Prostate gland (tissue), 2 donors: ENCODE measurements around the gene SRRM2. TPM values are rescaled to one million over a fixed set of nuclear protein-coding genes. Genes with fewer than 3 reads are reported as not detected.

ENCODE experiments used
- DNase-seq: peaks from one replicate; pipeline ENCODE4 v3.0.0-alpha.2; 2019; ENCODE audit warnings: low spot score
- H3K27ac ChIP-seq, 2 donors: fragments of 200-600 bp; sonication (generic); 2 replicates each; pipeline ENCODE4 v1.5.1; 2017 to 2019
- H3K27me3 ChIP-seq: fragments of 200-600 bp; sonication (generic); replicated peaks from 2 replicates; pipeline ENCODE4 v1.5.1; 2019; ENCODE audit not compliant: insufficient read depth
- H3K36me3 ChIP-seq, 2 donors: fragments of 200-600 bp; sonication (generic); 1 replicate in 1 of 2; 2 replicates in 1 of 2; pipeline versions ENCODE4 v1.5.1 to v1.8.1; 2017 to 2019
- H3K4me1 ChIP-seq: fragments of 200-600 bp; sonication (generic); replicated peaks from 2 replicates; pipeline ENCODE4 v1.5.1; 2019
- H3K4me3 ChIP-seq, 2 donors: fragments of 200-600 bp; sonication (generic); 2 replicates each; pipeline ENCODE4 v1.5.1; 2017 to 2019
- H3K9me3 ChIP-seq: fragments of 200-600 bp; sonication (generic); 2 replicates; pipeline ENCODE4 v1.5.1; 2017
- POLR2A ChIP-seq: fragments of 450-650 bp; IDR thresholded peaks from one replicate; pipeline ENCODE4 v1.6.1; 2016; ENCODE audit warnings: antibody characterized with exemption, mild to moderate bottlenecking
- POLR2AphosphoS5 ChIP-seq: sonication (generic); formaldehyde crosslinking; IDR thresholded peaks from one replicate; pipeline ENCODE4 v1.6.1; 2017; ENCODE audit warnings: antibody characterized with exemption
- WGBS: methylation state at CpG from one replicate; pipeline ENCODE4 v1.1.5; 2018; 5-methylcytosine and 5-hydroxymethylcytosine counted together
- intact Hi-C: fragments of 100-400 bp; cut with DNase I; formaldehyde crosslinking; loops from one replicate; pipeline ENCODE4 v1.14.2; 2022
- total RNA-seq, 2 donors: library from RNA; depleted of rRNA; stranded (reverse); fragments of >200 nt; gene quantifications; one replicate each; pipeline ENCODE4 v1.1.0, GENCODE V29; 2016
- TF ChIP-seq, protein P1 (sequence below), 4 experiments: fragments of 200-600 bp in 2 of 4; fragments of 450-650 bp in 2 of 4; sonication (generic) in 2 of 4; IDR thresholded peaks; 1 replicate in 3 of 4; 2 replicates in 1 of 4; pipeline ENCODE4 v1.5.1; 2016 to 2019; ENCODE audit warnings: antibody characterized with exemption in 4 of 4, mild to moderate bottlenecking in 2 of 4, moderate library complexity in 2 of 4

SRRM2 gene
- total RNA-seq, 2 donors from 2014 or later: 287 to 714 TPM

DNA sequence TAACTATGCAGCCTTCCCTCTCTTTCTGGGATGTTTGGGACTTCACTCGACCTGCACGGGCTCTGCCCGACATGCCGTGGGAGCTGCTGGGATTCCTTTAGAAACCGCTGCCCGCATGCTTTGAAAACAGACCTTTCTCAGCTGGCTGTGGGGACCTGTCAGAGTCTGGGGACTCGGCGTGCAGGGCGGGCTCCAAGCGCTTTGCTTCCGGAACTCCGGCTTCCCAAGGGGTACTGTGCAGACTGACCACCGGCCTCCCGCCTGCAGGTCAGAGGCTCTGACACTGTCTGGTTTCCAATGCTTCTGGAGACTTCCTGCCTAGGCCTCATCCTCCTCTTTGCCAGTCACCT, 44.2 kb upstream of the SRRM2 start:
- Histone ChIP-seq H3K9me3 (no peaks in the 10 kb centered on the region), H3K27me3 (no peaks in the 10 kb centered on the region), H3K4me3 (no peak overlapping the region), H3K36me3 (no peaks in the 10 kb centered on the region), H3K4me1 (no peaks in the 10 kb centered on the region), H3K27ac (no peak overlapping the region)
- TF ChIP-seq POLR2AphosphoS5 (no peak), POLR2A (no peak)
- TF ChIP-seq, protein P1, sequence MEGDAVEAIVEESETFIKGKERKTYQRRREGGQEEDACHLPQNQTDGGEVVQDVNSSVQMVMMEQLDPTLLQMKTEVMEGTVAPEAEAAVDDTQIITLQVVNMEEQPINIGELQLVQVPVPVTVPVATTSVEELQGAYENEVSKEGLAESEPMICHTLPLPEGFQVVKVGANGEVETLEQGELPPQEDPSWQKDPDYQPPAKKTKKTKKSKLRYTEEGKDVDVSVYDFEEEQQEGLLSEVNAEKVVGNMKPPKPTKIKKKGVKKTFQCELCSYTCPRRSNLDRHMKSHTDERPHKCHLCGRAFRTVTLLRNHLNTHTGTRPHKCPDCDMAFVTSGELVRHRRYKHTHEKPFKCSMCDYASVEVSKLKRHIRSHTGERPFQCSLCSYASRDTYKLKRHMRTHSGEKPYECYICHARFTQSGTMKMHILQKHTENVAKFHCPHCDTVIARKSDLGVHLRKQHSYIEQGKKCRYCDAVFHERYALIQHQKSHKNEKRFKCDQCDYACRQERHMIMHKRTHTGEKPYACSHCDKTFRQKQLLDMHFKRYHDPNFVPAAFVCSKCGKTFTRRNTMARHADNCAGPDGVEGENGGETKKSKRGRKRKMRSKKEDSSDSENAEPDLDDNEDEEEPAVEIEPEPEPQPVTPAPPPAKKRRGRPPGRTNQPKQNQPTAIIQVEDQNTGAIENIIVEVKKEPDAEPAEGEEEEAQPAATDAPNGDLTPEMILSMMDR (IDR thresholded peaks at IDR 0.05): no peak
- DNase-seq: no peak
- intact Hi-C loops: loop anchor here (10.0 kb wide), 1 partner anchor 343 kb away; no protein-coding TSS in a partner anchor
- 93% methylated on average over 14 of the region's 14 CpGs for WGBS

DNA sequence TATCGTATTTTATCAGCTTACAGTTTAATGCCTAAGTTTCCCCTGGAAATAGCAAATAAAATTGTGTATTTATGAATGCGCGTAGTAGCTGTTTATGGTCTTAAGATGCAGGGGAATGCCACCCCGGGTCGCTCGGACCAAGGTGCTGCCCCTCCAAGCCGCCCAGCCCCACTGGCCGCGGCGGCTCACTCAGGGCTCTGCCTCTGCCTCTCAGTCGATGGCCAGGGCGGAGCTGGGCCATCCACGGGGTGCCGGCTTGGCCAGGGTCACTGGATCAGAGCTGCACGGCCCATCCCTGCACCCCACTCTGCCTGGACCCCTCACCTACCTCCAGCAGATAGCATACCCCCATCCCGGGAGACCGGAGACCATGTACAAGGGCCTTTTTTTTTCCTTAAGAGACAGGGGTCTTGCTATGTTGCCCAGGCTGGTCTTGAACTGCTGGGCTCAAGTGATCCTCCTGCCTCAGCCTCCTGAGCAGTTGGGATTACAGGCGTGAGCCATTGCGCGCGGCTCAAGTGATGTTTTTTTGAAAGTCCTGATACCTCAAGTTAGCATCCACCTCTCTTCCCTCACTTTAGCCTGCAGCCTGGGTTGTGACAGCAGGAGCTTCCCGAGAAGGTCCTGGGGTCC, 43.4 kb upstream of the SRRM2 start:
- no peaks in the 10 kb centered on the region for H3K27me3 ChIP-seq
- no peak overlapping the region for H3K27ac ChIP-seq
- H3K4me1 ChIP-seq: no peaks in the 10 kb centered on the region
- H3K9me3 ChIP-seq: no peaks in the 10 kb centered on the region
- H3K36me3 ChIP-seq: no peaks in the 10 kb centered on the region
- intact Hi-C loops: loop anchor here (10.0 kb wide), 1 partner anchor 344 kb away; no protein-coding TSS in a partner anchor
- TF ChIP-seq POLR2A: no peak
- TF ChIP-seq, protein P1 (IDR thresholded peaks at IDR 0.05): no peak
- no peak for TF ChIP-seq POLR2AphosphoS5
- 94% methylated on average over 19 of the region's 22 CpGs for WGBS
- DNase-seq: no peak
- H3K4me3 ChIP-seq: no peak overlapping the region

DNA sequence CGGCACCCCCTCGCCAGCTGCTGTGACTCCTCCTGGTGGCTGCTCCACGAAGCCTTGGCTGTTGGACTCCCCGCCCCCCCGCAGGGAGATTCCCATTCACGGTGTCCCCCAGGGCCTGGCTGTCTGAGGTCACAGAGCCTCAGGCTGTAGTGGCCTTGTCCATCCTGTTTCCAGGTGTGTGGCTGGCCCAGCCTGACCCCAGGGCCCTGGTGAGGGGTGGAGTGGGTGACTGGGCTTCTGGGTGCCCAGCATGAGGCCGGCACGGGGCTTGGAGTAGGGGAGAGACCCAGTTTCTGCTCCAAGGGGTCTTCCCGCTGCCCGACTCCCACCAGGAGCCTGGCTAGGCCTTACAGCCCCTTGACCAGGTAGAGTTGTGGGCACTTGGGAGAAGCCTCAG, 42.9 kb upstream of the SRRM2 start:
- DNase-seq: no peak
- intact Hi-C loops: loop anchor here (10.0 kb wide), 1 partner anchor 345 kb away; no protein-coding TSS in a partner anchor
- WGBS: 91% methylated on average over 9 of the region's 10 CpGs
- Histone ChIP-seq H3K36me3 (no peaks in the 10 kb centered on the region), H3K4me1 (no peaks in the 10 kb centered on the region), H3K4me3 (no peak overlapping the region), H3K9me3 (no peaks in the 10 kb centered on the region), H3K27ac (no peak overlapping the region), H3K27me3 (no peaks in the 10 kb centered on the region)
- TF ChIP-seq, protein P1 (IDR thresholded peaks at IDR 0.05): no peak
- TF ChIP-seq POLR2A: no peak
- no peak for TF ChIP-seq POLR2AphosphoS5

DNA sequence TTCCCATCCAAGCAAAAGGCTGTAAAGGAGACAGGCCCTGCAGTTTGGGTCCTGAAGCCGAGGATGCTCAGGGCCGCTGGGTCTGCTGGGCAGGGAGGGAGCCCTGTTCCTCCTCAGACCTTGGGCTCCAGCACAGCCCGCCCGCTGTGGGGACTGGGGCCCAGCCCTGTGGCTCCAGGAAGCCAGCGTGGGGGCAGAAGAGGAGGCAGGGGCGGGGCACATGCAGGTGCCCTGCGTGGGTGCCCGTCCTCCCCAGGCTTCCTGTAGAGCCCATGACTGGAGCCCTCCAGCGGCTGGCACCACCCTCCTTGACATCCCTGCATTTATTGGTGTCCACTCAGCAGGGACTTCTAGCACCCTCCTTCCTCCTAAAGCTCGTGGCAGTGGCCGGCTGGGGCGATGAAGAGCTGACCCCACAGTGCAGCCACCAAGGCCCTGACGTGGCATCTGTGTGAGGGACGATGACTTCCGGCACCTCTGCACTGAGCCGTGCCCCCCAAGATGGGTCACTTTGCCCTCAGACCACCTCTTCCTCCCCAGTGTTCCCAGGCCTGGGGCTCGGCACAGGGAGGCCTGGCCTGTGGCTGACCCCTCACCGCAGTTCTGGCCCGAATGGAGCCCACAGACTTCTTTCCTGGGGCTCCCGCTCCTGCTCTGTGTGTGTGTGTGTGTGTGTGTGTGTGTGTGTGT, 42.3 kb upstream of the SRRM2 start:
- intact Hi-C loops: no loop called here
- H3K4me1 ChIP-seq: no peaks in the 10 kb centered on the region
- no peak for TF ChIP-seq POLR2AphosphoS5
- TF ChIP-seq, protein P1 (IDR thresholded peaks at IDR 0.05): no peak
- TF ChIP-seq POLR2A: no peak
- no peaks in the 10 kb centered on the region for H3K36me3 ChIP-seq
- H3K27me3 ChIP-seq: no peaks in the 10 kb centered on the region
- no peak overlapping the region for H3K27ac ChIP-seq
- no peak for DNase-seq
- 86% methylated on average over 13 of the region's 20 CpGs for WGBS
- H3K4me3 ChIP-seq: no peak overlapping the region
- no peaks in the 10 kb centered on the region for H3K9me3 ChIP-seq
